GM10248 (cell line): ENCODE measurements around the gene C3orf20.
"Not testable (repeated sequence)": the region's sequence is repeated elsewhere in the genome, so short reads cannot be mapped to it uniquely, and the experiment has no call there.

Experiments
- CTCF ChIA-PET: fragments of 300-600 bp; sonication (Branson Sonifier 250); formaldehyde crosslinking; extraction: SDS; loops from one replicate; lab custom pipeline; 2021; ENCODE audit warnings: antibody characterized with exemption; lab: Yijun Ruan, JAX
- POLR2A ChIA-PET: fragments of 350-650 bp; sonication (Branson Sonifier 250); formaldehyde crosslinking; extraction: SDS; loops from one replicate; lab custom pipeline; 2020; ENCODE audit warnings: antibody characterized with exemption; lab: Yijun Ruan, JAX
- DNase-seq: peaks from one replicate; pipeline ENCODE4 v3.0.0; 2012; ENCODE audit errors: extremely low spot score
- CTCF ChIP-seq: IDR thresholded peaks from 2 replicates; pipeline ENCODE4 v1.5.1; 2012; ENCODE audit warnings: mild to moderate bottlenecking, low read depth; ENCODE audit errors: extremely low read depth, missing control alignments, control extremely low read depth

C3orf20 gene

GRCh38 chr3:14806641-14807263 is 131.8 kb downstream of the C3orf20 start:
- TF ChIP-seq CTCF = no peak

GRCh38 chr3:14808025-14808424 is 133.1 kb downstream of the C3orf20 start:
- ChIA-PET POLR2A (no interaction called here), CTCF (no interaction called here)
- TF ChIP-seq CTCF = no peak
- no peak for DNase-seq

More at GRCh38 chr3:14806641-14807263, 131.8 kb downstream of the C3orf20 start:
- CTCF ChIA-PET = interaction anchor here (0.8 to 1.5 kb wide), 4 partner anchors 16 to 115 kb away, joined by 3 to 4 read pairs (median 3); no protein-coding TSS in a partner anchor
- POLR2A ChIA-PET = no interaction called here
- no peak for DNase-seq

GRCh38 chr3:14808502-14809266 is 133.7 kb downstream of the C3orf20 start:
- no peak for TF ChIP-seq CTCF
- CTCF ChIA-PET = no interaction called here
- POLR2A ChIA-PET = no interaction called here
- no peak for DNase-seq

GRCh38 chr3:14809611-14810010 is 134.7 kb downstream of the C3orf20 start:
- DNase-seq, CTCF ChIA-PET, POLR2A ChIA-PET: not testable (repeated sequence)

GRCh38 chr3:14810070-14810791 is 135.3 kb downstream of the C3orf20 start:
- ChIA-PET CTCF (no interaction called here), POLR2A (no interaction called here)
- no peak for TF ChIP-seq CTCF
- DNase-seq = no peak

- POLR2A ChIA-PET = no interaction called here
- TF ChIP-seq CTCF = no peak
- no peak for DNase-seq
- CTCF ChIA-PET = interaction anchor here (1.2 kb wide), 1 partner anchor 110 kb away, joined by 3 read pairs; no protein-coding TSS in a partner anchor
These were observed 136.1 kb downstream of the C3orf20 start for GRCh38 chr3:14810801-14811661.
